Measurements from ENCODE around the gene NHLRC2.
"Not testable (repeated sequence)": the region's sequence is repeated elsewhere in the genome, so short reads cannot be mapped to it uniquely, and the experiment has no call there.

Gene NHLRC2

DNA sequence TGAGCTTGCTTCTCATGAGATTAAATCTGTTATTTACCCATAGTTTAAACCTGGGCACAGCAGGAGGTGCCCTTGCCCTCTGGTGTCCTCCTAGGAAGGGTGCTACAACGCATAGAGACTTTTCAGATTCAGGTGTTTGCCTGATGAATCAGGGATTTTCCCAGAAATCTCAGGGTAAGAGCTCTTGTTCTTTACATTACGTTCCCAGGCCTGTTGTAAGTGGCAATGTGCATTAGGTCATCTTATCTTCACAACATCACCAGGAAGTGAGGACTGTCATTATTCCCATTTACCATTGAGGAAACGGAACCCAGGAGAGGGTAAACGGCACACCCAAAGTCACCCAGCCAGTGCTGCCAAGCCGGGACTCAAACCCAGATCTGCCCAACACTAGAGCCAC is 73.0 kb downstream of the NHLRC2 start:
- H3K27ac ChIP-seq (ENCODE audit: low read length) = no peak overlapping the region
- no peaks in the 10 kb centered on the region for H3K4me1 ChIP-seq (ENCODE audit: control insufficient read depth in 1 of 2, insufficient read depth in 2 of 2, low read length in 2 of 2)
- H3K27me3 ChIP-seq (ENCODE audit: low read depth, low read length) = no peaks in the 10 kb centered on the region
- no peak overlapping the region for H3K4me3 ChIP-seq (ENCODE audit: low read depth in 1 of 2, low read length in 2 of 2)
- no peaks in the 10 kb centered on the region for H3K36me3 ChIP-seq (ENCODE audit: control insufficient read depth in 1 of 2, insufficient read depth in 2 of 2, low read length in 2 of 2)
- peaks cover 8 to 11% of the 10 kb centered on the region in 2 donors for H3K9me3 ChIP-seq (ENCODE audit: control insufficient read depth in 1 of 2, low read length in 2 of 2)

GRCh38 chr10:113928830-113929229 is 74.4 kb downstream of the NHLRC2 start:
- H3K27ac ChIP-seq (ENCODE audit: low read length) = no peak overlapping the region
- H3K36me3 ChIP-seq (ENCODE audit: control insufficient read depth in 1 of 2, insufficient read depth in 2 of 2, low read length in 2 of 2) = no peaks in the 10 kb centered on the region
- H3K9me3 ChIP-seq (ENCODE audit: control insufficient read depth in 1 of 2, low read length in 2 of 2) = peaks cover 8 to 11% of the 10 kb centered on the region in 2 donors
- H3K4me3 ChIP-seq (ENCODE audit: low read depth in 1 of 2, low read length in 2 of 2) = no peak overlapping the region
- no peaks in the 10 kb centered on the region for H3K27me3 ChIP-seq (ENCODE audit: low read depth, low read length)
- no peaks in the 10 kb centered on the region for H3K4me1 ChIP-seq (ENCODE audit: control insufficient read depth in 1 of 2, insufficient read depth in 2 of 2, low read length in 2 of 2)

DNA sequence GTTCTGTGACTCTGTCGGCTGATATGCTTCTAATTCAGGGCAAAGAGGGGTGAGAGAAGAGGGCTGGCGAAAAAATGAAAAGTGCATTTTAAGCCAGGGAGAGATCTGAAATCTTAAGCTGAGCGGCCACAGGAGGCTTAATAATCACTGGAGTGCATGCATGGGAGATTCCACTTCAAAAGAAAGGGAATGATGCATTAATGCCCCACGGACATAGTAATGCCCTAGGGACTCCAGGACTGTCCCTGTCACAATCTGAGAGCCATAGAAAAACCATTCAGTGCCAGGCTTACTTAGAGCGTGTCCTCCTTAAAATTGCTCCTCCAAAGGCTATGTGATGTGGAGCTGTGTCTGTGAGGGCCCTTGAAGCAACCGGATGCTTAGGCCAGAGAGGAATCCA is 75.1 kb downstream of the NHLRC2 start:
- Histone ChIP-seq H3K9me3 (ENCODE audit: control insufficient read depth in 1 of 2, low read length in 2 of 2) (peaks cover 5 to 7% of the 10 kb centered on the region in 2 donors), H3K27me3 (ENCODE audit: low read depth, low read length) (no peaks in the 10 kb centered on the region), H3K4me1 (ENCODE audit: control insufficient read depth in 1 of 2, insufficient read depth in 2 of 2, low read length in 2 of 2) (no peaks in the 10 kb centered on the region), H3K4me3 (ENCODE audit: low read depth in 1 of 2, low read length in 2 of 2) (no peak overlapping the region), H3K36me3 (ENCODE audit: control insufficient read depth in 1 of 2, insufficient read depth in 2 of 2, low read length in 2 of 2) (no peaks in the 10 kb centered on the region), H3K27ac (ENCODE audit: low read length) (no peak overlapping the region)

DNA sequence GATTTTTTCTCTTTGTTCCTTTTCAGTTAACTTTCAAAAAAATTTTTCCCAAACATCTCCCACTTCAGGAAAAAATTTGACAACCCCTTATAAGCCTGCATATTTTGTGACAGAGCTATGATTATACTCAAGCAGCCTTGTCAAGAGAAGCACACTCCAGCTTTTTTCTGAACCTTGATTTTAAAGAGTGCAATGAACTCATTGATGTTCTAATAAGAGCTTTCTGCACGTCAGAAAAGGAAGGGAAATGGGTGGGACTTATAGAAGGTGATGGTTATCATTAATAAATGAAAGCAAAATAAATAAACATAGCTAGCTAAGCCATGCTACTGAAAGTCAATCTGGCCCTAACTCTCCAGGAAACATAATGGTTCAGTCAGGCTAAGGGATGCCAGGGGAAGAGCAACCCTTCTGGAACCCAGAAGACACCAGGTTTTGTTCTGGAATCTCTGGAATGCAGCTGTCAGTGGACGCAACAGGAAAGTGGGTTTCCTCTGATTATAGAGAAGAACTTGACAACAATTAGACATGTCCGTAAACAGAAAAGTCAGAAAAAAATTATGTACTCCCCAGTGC is 76.1 kb downstream of the NHLRC2 start:
- Histone ChIP-seq H3K4me3 (ENCODE audit: low read depth in 1 of 2, low read length in 2 of 2) (no peak overlapping the region), H3K36me3 (ENCODE audit: control insufficient read depth in 1 of 2, insufficient read depth in 2 of 2, low read length in 2 of 2) (no peaks in the 10 kb centered on the region), H3K4me1 (ENCODE audit: control insufficient read depth in 1 of 2, insufficient read depth in 2 of 2, low read length in 2 of 2) (no peaks in the 10 kb centered on the region), H3K9me3 (ENCODE audit: control insufficient read depth in 1 of 2, low read length in 2 of 2) (no peaks in the 10 kb centered on the region), H3K27me3 (ENCODE audit: low read depth, low read length) (no peaks in the 10 kb centered on the region), H3K27ac (ENCODE audit: low read length) (no peak overlapping the region)

- H3K36me3 ChIP-seq (ENCODE audit: control insufficient read depth in 1 of 2, insufficient read depth in 2 of 2, low read length in 2 of 2) = no peaks in the 10 kb centered on the region
- no peaks in the 10 kb centered on the region for H3K27me3 ChIP-seq (ENCODE audit: low read depth, low read length)
- no peak overlapping the region for H3K27ac ChIP-seq (ENCODE audit: low read length)
- no peaks in the 10 kb centered on the region for H3K9me3 ChIP-seq (ENCODE audit: control insufficient read depth in 1 of 2, low read length in 2 of 2)
- H3K4me3 ChIP-seq (ENCODE audit: low read depth in 1 of 2, low read length in 2 of 2) = no peak overlapping the region
- H3K4me1 ChIP-seq (ENCODE audit: control insufficient read depth in 1 of 2, insufficient read depth in 2 of 2, low read length in 2 of 2) = no peaks in the 10 kb centered on the region
Observed at GRCh38 chr10:113932854-113933253, 78.4 kb downstream of the NHLRC2 start.

DNA sequence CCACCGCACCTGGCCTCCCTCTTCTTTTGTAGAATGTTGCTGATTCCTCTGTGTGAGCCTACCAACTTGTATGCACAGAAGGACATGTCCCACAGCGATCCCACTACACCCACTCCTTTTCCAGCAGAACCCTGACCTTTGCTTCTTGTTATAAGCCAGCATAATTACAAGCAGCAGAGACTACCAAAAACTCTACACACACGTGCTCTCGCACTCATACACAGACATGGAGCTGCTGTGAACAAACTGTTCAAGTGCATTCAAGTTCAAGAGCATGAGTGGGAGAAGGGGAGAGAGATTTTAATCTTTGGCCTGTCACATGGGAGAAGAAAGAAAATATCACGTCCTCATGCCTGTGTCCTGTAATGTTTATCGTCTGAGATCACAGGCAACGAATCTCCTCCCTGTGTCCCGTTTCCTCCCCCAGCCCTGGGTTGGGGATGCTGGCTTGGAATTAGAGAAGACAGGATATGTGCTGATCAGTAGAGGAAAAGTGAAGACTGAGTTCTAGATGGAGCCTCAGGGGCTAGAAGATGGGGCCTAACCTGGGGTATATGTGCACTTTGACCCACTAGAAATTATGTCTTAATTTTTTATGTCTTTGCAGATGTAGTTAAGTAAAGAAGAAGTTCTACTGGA is 79.6 kb downstream of the NHLRC2 start:
- Histone ChIP-seq H3K36me3 (ENCODE audit: control insufficient read depth in 1 of 2, insufficient read depth in 2 of 2, low read length in 2 of 2) (no peaks in the 10 kb centered on the region), H3K27ac (ENCODE audit: low read length) (no peak overlapping the region), H3K27me3 (ENCODE audit: low read depth, low read length) (no peaks in the 10 kb centered on the region), H3K4me1 (ENCODE audit: control insufficient read depth in 1 of 2, insufficient read depth in 2 of 2, low read length in 2 of 2) (no peaks in the 10 kb centered on the region), H3K9me3 (ENCODE audit: control insufficient read depth in 1 of 2, low read length in 2 of 2) (no peaks in the 10 kb centered on the region), H3K4me3 (ENCODE audit: low read depth in 1 of 2, low read length in 2 of 2) (no peak overlapping the region)

- Histone ChIP-seq H3K4me1 (ENCODE audit: control insufficient read depth in 1 of 2, insufficient read depth in 2 of 2, low read length in 2 of 2) (no peaks in the 10 kb centered on the region), H3K9me3 (ENCODE audit: control insufficient read depth in 1 of 2, low read length in 2 of 2) (no peaks in the 10 kb centered on the region), H3K27me3 (ENCODE audit: low read depth, low read length) (no peaks in the 10 kb centered on the region), H3K27ac (ENCODE audit: low read length) (no peak overlapping the region), H3K36me3 (ENCODE audit: control insufficient read depth in 1 of 2, insufficient read depth in 2 of 2, low read length in 2 of 2) (no peaks in the 10 kb centered on the region), H3K4me3 (ENCODE audit: low read depth in 1 of 2, low read length in 2 of 2) (no peak overlapping the region)
Observed at GRCh38 chr10:113937258-113937657, 82.8 kb downstream of the NHLRC2 start.

DNA sequence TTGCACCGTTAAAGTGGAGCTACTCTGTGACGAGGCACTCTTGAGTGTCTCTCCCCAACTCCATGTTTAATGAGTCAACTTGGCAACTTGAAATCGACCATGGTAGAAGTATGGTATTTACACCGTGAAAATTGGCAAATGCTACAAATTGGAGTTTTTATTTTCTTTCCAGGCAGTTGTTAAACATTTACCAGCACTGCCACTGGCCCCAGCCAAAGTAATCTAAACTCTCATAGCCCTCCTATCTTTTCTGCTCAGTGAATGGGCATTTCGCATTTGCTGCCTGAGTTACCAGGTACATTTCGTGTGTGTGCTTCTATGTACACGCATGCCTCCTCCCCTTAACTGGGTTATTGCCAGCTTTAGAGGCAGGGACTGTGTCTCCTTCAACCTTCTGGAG is 83.3 kb downstream of the NHLRC2 start:
- H3K27me3 ChIP-seq (ENCODE audit: low read depth, low read length) = no peaks in the 10 kb centered on the region
- H3K4me1 ChIP-seq (ENCODE audit: control insufficient read depth in 1 of 2, insufficient read depth in 2 of 2, low read length in 2 of 2) = no peaks in the 10 kb centered on the region
- H3K36me3 ChIP-seq (ENCODE audit: control insufficient read depth in 1 of 2, insufficient read depth in 2 of 2, low read length in 2 of 2) = no peaks in the 10 kb centered on the region
- H3K9me3 ChIP-seq (ENCODE audit: control insufficient read depth in 1 of 2, low read length in 2 of 2) = no peaks in the 10 kb centered on the region
- H3K4me3 ChIP-seq (ENCODE audit: low read depth in 1 of 2, low read length in 2 of 2) = no peak overlapping the region
- no peak overlapping the region for H3K27ac ChIP-seq (ENCODE audit: low read length)

DNA sequence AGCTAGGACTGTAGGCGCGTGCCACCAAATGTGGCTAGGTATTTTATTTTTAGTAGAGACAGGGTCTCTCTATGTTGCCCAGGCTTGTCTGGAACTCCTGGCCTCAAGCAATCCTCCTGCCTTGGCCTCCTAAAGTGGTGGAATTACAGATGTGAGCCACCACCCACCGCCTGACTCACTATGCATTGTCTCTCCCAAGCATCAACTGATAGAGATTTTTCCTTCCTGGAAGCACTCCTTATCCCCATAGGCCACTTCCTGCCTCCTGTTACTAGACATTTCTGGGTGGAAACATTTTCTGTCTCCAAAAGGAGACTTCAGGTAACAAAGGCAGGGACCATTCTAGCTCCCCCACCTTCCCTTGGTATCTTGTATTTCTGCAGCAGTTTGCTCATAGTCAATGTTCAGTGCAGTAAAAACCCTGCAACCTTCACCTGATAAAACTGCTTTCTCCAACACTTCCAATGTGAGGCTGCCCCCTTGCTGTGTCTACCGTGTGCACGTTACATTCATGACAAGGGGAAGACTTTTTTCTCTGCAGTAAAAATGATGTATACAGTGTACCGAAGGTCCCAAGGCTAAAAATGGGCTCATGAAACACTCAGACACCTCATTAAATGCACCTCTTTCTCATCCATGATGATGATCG is 84.9 kb downstream of the NHLRC2 start:
- Histone ChIP-seq H3K36me3 (ENCODE audit: control insufficient read depth in 1 of 2, insufficient read depth in 2 of 2, low read length in 2 of 2) (no peaks in the 10 kb centered on the region), H3K9me3 (ENCODE audit: control insufficient read depth in 1 of 2, low read length in 2 of 2) (no peaks in the 10 kb centered on the region), H3K27me3 (ENCODE audit: low read depth, low read length) (no peaks in the 10 kb centered on the region), H3K4me1 (ENCODE audit: control insufficient read depth in 1 of 2, insufficient read depth in 2 of 2, low read length in 2 of 2) (no peaks in the 10 kb centered on the region), H3K4me3 (ENCODE audit: low read depth in 1 of 2, low read length in 2 of 2) (no peak overlapping the region), H3K27ac (ENCODE audit: low read length) (no peak overlapping the region)

- Histone ChIP-seq H3K36me3 (ENCODE audit: control insufficient read depth in 1 of 2, insufficient read depth in 2 of 2, low read length in 2 of 2) (no peaks in the 10 kb centered on the region), H3K9me3 (ENCODE audit: control insufficient read depth in 1 of 2, low read length in 2 of 2) (no peaks in the 10 kb centered on the region), H3K27ac (ENCODE audit: low read length) (no peak overlapping the region), H3K4me1 (ENCODE audit: control insufficient read depth in 1 of 2, insufficient read depth in 2 of 2, low read length in 2 of 2) (no peaks in the 10 kb centered on the region), H3K27me3 (ENCODE audit: low read depth, low read length) (no peaks in the 10 kb centered on the region), H3K4me3 (ENCODE audit: low read depth in 1 of 2, low read length in 2 of 2) (no peak overlapping the region)
Observed at GRCh38 chr10:113941140-113941539, 86.7 kb downstream of the NHLRC2 start.

- H3K27me3 ChIP-seq (ENCODE audit: low read depth, low read length); H3K4me3 ChIP-seq (ENCODE audit: low read depth in 1 of 2, low read length in 2 of 2); H3K4me1 ChIP-seq (ENCODE audit: control insufficient read depth in 1 of 2, insufficient read depth in 2 of 2, low read length in 2 of 2); H3K9me3 ChIP-seq (ENCODE audit: control insufficient read depth in 1 of 2, low read length in 2 of 2); H3K27ac ChIP-seq (ENCODE audit: low read length); H3K36me3 ChIP-seq (ENCODE audit: control insufficient read depth in 1 of 2, insufficient read depth in 2 of 2, low read length in 2 of 2): not testable (repeated sequence)
Observed at GRCh38 chr10:113943196-113943595, 88.7 kb downstream of the NHLRC2 start.
